Measurements from ENCODE around the gene IMMP2L. TPM values are rescaled to one million over a fixed set of nuclear protein-coding genes. Genes with fewer than 3 reads are reported as not detected.

IMMP2L gene
- total RNA-seq, 1 donor from 2014 or later = 11.9 TPM

DNA sequence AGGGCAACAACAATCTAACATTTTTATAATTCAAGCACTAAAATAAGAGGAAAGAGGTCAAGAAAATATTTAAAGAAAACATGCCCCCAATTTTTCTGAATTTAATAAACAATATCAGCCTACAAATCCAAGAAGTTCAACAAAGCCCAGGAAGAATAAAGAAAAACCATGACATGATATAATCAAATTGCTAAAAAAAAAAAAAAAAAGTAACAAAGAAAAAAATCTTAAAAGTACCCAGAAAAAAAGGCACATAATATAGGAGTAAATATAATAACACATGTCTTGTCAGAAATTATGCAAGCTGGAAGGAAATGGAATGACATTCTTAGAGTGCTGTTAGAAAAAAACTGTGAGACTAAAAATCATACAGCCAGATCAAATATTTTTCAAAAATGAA, 151.4 kb downstream of the IMMP2L start:
- Mint-ChIP-seq H3K4me3 (no peak overlapping the region), H3K36me3 (ENCODE audit: low read depth) (no peaks in the 10 kb centered on the region), H3K27me3 (ENCODE audit: low read depth) (no peaks in the 10 kb centered on the region), H3K9me3 (no peaks in the 10 kb centered on the region), H3K4me1 (peaks cover 10% of the 10 kb centered on the region), H3K27ac (ENCODE audit: unreplicated experiment) (no peak overlapping the region)
- DNase-seq (ENCODE audit: low read depth, low spot score) = no peak
- TF ChIP-seq, protein P1, sequence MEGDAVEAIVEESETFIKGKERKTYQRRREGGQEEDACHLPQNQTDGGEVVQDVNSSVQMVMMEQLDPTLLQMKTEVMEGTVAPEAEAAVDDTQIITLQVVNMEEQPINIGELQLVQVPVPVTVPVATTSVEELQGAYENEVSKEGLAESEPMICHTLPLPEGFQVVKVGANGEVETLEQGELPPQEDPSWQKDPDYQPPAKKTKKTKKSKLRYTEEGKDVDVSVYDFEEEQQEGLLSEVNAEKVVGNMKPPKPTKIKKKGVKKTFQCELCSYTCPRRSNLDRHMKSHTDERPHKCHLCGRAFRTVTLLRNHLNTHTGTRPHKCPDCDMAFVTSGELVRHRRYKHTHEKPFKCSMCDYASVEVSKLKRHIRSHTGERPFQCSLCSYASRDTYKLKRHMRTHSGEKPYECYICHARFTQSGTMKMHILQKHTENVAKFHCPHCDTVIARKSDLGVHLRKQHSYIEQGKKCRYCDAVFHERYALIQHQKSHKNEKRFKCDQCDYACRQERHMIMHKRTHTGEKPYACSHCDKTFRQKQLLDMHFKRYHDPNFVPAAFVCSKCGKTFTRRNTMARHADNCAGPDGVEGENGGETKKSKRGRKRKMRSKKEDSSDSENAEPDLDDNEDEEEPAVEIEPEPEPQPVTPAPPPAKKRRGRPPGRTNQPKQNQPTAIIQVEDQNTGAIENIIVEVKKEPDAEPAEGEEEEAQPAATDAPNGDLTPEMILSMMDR (conservative IDR thresholded peaks at IDR 0.05) = no peak

DNA sequence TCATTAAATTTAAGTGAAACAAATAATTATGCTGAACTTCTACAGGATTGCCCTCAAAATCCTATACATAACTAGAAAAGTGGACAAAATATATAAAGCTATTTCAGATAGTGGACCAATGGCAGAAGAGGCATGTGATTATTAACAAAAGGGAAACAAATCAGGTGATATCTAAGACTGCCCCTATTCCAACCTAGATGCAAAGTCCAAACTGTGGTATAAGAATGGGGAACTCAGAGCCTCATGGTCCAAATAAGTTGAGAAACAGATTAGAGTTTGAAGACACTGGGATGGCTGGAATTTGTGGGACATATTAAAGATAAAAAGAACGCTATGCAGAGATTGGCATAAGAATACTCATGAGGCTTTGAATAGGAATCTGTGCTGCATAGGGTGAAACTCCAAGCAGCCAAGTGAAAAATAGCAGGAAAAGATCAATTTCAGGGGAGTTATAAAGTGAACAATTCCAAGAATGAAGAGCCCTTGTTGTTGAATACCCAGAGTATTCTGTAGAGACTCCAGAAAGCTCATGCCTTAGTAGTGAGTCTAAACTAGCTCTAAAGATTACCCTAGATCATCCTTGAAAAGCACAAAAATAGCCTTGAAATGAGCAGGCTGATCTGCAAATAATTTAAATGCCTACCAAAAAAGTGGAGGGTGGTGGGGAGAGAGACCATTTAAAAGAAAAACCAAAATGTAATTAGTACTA, 152.4 kb downstream of the IMMP2L start:
- Mint-ChIP-seq H3K4me3 (no peak overlapping the region), H3K9me3 (no peaks in the 10 kb centered on the region), H3K4me1 (peaks cover 10% of the 10 kb centered on the region), H3K27ac (ENCODE audit: unreplicated experiment) (no peak overlapping the region), H3K36me3 (ENCODE audit: low read depth) (no peaks in the 10 kb centered on the region), H3K27me3 (ENCODE audit: low read depth) (no peaks in the 10 kb centered on the region)
- TF ChIP-seq, protein P1 (conservative IDR thresholded peaks at IDR 0.05) = no peak
- no peak for DNase-seq (ENCODE audit: low read depth, low spot score)

DNA sequence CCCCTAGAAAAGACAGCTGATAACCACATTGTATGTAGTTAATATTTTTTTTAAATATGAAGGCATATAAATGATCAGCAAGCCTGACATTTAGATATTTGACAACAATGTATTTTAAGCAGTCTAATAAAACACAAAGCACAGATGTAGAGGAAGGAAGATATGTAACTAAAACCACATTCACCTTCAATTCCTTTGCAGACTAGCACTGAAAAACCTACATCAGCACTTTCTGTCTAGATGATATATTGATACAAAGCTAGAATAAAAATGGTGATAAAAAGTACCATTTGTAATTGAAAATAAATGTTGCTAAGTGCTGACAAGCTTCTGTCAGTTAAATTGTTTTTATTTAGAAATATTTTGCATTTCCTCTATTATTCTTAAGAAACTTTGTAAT, 153.6 kb downstream of the IMMP2L start:
- no peak for DNase-seq (ENCODE audit: low read depth, low spot score)
- H3K9me3 Mint-ChIP-seq = no peaks in the 10 kb centered on the region
- peaks cover 6% of the 10 kb centered on the region for H3K4me1 Mint-ChIP-seq
- no peak overlapping the region for H3K4me3 Mint-ChIP-seq
- no peaks in the 10 kb centered on the region for H3K36me3 Mint-ChIP-seq (ENCODE audit: low read depth)
- no peak overlapping the region for H3K27ac Mint-ChIP-seq (ENCODE audit: unreplicated experiment)
- no peaks in the 10 kb centered on the region for H3K27me3 Mint-ChIP-seq (ENCODE audit: low read depth)
- TF ChIP-seq, protein P1 (conservative IDR thresholded peaks at IDR 0.05) = no peak

DNA sequence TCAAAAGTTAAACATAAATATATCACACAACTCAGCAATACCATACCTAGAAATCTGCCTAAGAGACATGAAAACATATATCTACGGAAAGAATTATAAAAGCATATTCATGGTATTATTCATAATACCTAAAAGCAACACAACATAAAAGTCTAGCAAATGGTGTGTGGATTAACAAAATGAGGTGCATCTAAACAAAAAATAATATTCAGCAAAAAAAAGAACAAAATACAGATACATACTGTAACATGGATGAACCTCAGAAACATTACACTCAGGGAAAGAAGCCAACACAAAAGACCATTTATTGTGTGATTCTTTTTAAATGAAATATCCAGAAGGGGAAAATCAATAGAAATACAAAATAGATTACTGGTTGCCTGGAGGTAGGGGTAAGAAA, 155.0 kb downstream of the IMMP2L start:
- no peak for DNase-seq (ENCODE audit: low read depth, low spot score)
- no peaks in the 10 kb centered on the region for H3K4me1 Mint-ChIP-seq
- H3K9me3 Mint-ChIP-seq = no peaks in the 10 kb centered on the region
- H3K27me3 Mint-ChIP-seq (ENCODE audit: low read depth) = no peaks in the 10 kb centered on the region
- H3K4me3 Mint-ChIP-seq = no peak overlapping the region
- H3K27ac Mint-ChIP-seq (ENCODE audit: unreplicated experiment) = no peak overlapping the region
- TF ChIP-seq, protein P1 (conservative IDR thresholded peaks at IDR 0.05) = no peak
- no peaks in the 10 kb centered on the region for H3K36me3 Mint-ChIP-seq (ENCODE audit: low read depth)

DNA sequence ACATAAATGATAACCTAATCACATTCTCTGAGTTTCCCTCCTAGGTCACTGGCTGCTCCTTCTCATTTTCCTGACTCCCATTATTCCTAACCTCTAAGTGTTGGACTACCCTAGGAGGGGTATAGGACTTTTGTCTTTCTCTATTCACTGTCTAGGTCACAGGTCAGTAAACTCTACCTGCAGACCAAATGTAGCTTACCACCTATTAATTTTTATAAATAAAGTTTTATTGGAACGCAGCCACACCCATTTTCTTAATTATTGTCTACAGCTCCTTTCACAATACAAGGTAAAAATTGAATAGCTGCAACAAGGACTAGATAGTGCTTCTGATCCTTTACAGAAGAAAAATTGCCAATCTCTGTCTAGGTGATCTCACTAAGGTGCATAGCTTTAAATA, 156.7 kb downstream of the IMMP2L start:
- Mint-ChIP-seq H3K4me1 (no peaks in the 10 kb centered on the region), H3K4me3 (no peak overlapping the region), H3K27ac (ENCODE audit: unreplicated experiment) (no peak overlapping the region), H3K36me3 (ENCODE audit: low read depth) (no peaks in the 10 kb centered on the region), H3K9me3 (no peaks in the 10 kb centered on the region), H3K27me3 (ENCODE audit: low read depth) (no peaks in the 10 kb centered on the region)
- TF ChIP-seq, protein P1 (conservative IDR thresholded peaks at IDR 0.05) = no peak
- DNase-seq (ENCODE audit: low read depth, low spot score) = no peak
